Esophagus muscularis mucosa (tissue), 3 donors: ENCODE measurements around the gene GNPTAB.
"Not testable (repeated sequence)": the region's sequence is repeated elsewhere in the genome, so short reads cannot be mapped to it uniquely, and the experiment has no call there.

Experiments used
- CTCF ChIP-seq, 3 experiments: fragments of 200-600 bp in 2 of 3; fragments of 450-650 bp in 1 of 3; sonication (generic) in 2 of 3; IDR thresholded peaks; one replicate each; pipeline ENCODE4 v1.5.1; 2017 to 2019; ENCODE audit warnings: antibody characterized with exemption in 3 of 3, mild to moderate bottlenecking in 2 of 3, moderate library complexity in 1 of 3
- POLR2A ChIP-seq: fragments of 450-650 bp; IDR thresholded peaks from one replicate; pipeline ENCODE4 v1.6.1; 2017; ENCODE audit warnings: antibody characterized with exemption, moderate library complexity, mild to moderate bottlenecking, low read depth

GRCh38 chr12:101734482-101734881, 96.3 kb downstream of the GNPTAB start:
- TF ChIP-seq CTCF (IDR thresholded peaks at IDR 0.05); POLR2A: not testable (repeated sequence)
